ENCODE measurements around the gene POTEM. TPM values are rescaled to one million over a fixed set of nuclear protein-coding genes. Genes with fewer than 3 reads are reported as not detected.

Gene POTEM
- not detected in 2 replicates for polyA plus RNA-seq

DNA sequence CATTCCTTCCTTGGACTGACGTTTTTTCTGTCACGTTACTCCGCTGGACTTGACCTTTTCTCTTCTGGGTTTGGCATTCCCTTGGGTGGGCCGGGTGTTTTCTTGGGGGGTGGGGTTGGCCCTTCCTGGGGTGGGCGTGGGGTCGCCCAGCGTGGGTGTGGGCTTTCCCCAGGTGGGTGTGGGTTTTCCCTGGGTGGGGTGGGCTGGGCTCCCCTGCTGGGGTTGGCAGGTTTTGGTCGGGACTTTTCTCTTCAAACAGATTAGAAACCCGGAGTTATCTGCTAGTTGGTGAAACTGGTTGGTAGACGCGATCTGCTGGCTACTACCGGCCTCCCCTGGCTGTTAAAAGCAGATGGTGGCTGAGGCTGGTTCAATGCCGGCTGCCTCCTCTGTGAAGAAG lies at the start of gene POTEM:
POTEM (plus strand) TSS at position 301 of the 400 bp plus-strand sequence; CDS start at position 353, 52 bp downstream.

